Measurements from ENCODE around the gene MYF6.
"Not testable (repeated sequence)": the region's sequence is repeated elsewhere in the genome, so short reads cannot be mapped to it uniquely, and the experiment has no call there.

MYF6 gene

GRCh38 chr12:80707126-80707829 lies at the start of gene MYF6:
Gene MYF6, plus strand, starts transcription at chr12:80707634. Its CDS starts 86 bp downstream, at chr12:80707720.
- no peak for DNase-seq

- DNase-seq, result no peak
Measured at GRCh38 chr12:80659512-80660063, 47.8 kb upstream of the MYF6 start.

- no peak for DNase-seq
Measured at GRCh38 chr12:80662586-80662985, 44.8 kb upstream of the MYF6 start.

GRCh38 chr12:80670214-80670613 lies 37.2 kb upstream of the MYF6 start:
- DNase-seq, result no peak

- not testable (repeated sequence) for DNase-seq
Measured at GRCh38 chr12:80676042-80676636, 31.3 kb upstream of the MYF6 start.

- no peak for DNase-seq
Measured at GRCh38 chr12:80676856-80677255, 30.6 kb upstream of the MYF6 start.

GRCh38 chr12:80677994-80678393 lies 29.4 kb upstream of the MYF6 start:
- DNase-seq, result no peak

- no peak for DNase-seq
Measured at GRCh38 chr12:80679346-80680131, 27.9 kb upstream of the MYF6 start.

GRCh38 chr12:80681287-80681686 lies 26.1 kb upstream of the MYF6 start:
- no peak for DNase-seq

- DNase-seq, result no peak
Measured at GRCh38 chr12:80681786-80682185, 25.6 kb upstream of the MYF6 start.

GRCh38 chr12:80684077-80684495 lies 23.3 kb upstream of the MYF6 start:
- no peak for DNase-seq

- no peak for DNase-seq
Measured at GRCh38 chr12:80690090-80690489, 17.3 kb upstream of the MYF6 start.

- no peak for DNase-seq
Measured at GRCh38 chr12:80690513-80690912, 16.9 kb upstream of the MYF6 start.

- DNase-seq, result no peak
Measured at GRCh38 chr12:80692114-80692513, 15.3 kb upstream of the MYF6 start.

GRCh38 chr12:80697270-80697887 lies 10.1 kb upstream of the MYF6 start:
- DNase-seq, result no peak

GRCh38 chr12:80698256-80698655 lies 9.2 kb upstream of the MYF6 start:
- DNase-seq, result no peak

GRCh38 chr12:80698847-80699542 lies 8.4 kb upstream of the MYF6 start:
- no peak for DNase-seq

- no peak for DNase-seq
Measured at GRCh38 chr12:80700327-80700726, 7.1 kb upstream of the MYF6 start.

- DNase-seq, result no peak
Measured at GRCh38 chr12:80701388-80701787, 6.0 kb upstream of the MYF6 start.

GRCh38 chr12:80702889-80703805 lies 4.3 kb upstream of the MYF6 start:
- no peak for DNase-seq

- no peak for DNase-seq
Measured at GRCh38 chr12:80704420-80704819, 3.0 kb upstream of the MYF6 start.

Data from activated CD4-positive, alpha-beta T cell treated with anti-CD3 and anti-CD28 coated beads for 48 hours (primary cell).